Measurements from ENCODE around the gene ITSN2.
"Not testable (repeated sequence)": the region's sequence is repeated elsewhere in the genome, so short reads cannot be mapped to it uniquely, and the experiment has no call there.

The ITSN2 gene

DNA sequence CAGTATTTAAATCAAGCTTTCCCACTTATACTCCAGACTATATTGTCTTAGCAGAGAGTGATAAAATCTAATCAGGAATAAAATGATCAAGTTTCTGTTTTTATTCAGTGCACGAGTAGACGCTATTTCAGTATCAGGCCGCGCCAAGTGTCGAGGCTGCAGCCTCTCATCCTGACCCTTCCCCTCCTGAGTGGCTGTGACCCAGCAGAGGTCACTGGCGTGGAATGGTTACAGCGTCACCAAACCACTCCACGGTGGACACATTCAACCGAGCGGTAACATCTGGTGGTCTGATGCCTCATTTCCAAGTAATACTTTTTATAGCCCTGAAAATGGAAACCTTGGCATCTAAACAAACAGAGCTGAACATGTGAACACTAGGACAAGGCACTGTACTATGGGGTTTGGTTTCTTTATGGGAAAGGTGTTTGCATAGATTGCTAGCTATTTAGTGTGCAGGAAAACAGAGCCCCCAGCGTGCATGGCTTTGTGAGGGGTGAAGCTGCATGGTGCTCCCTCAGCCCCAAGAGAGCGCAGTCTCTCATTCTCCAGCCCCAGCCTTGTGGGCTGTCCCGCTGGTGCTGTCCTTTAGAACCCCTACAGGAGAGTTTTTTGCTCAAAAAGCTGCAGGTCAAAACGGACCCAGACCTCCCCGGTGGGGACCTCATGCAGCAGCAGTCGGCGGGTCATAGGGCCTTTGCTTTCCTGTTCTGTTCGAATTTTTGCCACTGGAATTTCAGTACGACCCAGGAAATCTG, 157.1 kb downstream of the ITSN2 start:
- H3K9me3 ChIP-seq, result no peaks in the 10 kb centered on the region
- no peaks in the 10 kb centered on the region for H3K27me3 ChIP-seq
- no peak overlapping the region for H3K27ac ChIP-seq
- H3K4me3 ChIP-seq, result no peak overlapping the region
- no peak for DNase-seq
- H3K4me1 ChIP-seq, result no peaks in the 10 kb centered on the region
- TF ChIP-seq, protein P1, sequence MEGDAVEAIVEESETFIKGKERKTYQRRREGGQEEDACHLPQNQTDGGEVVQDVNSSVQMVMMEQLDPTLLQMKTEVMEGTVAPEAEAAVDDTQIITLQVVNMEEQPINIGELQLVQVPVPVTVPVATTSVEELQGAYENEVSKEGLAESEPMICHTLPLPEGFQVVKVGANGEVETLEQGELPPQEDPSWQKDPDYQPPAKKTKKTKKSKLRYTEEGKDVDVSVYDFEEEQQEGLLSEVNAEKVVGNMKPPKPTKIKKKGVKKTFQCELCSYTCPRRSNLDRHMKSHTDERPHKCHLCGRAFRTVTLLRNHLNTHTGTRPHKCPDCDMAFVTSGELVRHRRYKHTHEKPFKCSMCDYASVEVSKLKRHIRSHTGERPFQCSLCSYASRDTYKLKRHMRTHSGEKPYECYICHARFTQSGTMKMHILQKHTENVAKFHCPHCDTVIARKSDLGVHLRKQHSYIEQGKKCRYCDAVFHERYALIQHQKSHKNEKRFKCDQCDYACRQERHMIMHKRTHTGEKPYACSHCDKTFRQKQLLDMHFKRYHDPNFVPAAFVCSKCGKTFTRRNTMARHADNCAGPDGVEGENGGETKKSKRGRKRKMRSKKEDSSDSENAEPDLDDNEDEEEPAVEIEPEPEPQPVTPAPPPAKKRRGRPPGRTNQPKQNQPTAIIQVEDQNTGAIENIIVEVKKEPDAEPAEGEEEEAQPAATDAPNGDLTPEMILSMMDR (IDR thresholded peaks at IDR 0.05), result no peak
- H3K36me3 ChIP-seq, result peaks cover 45 to 81% (median 62%) of the 10 kb centered on the region in 3 donors
- intact Hi-C loops (cut with DNase I; ENCODE audit: low total_unique reads), result no loop called here

DNA sequence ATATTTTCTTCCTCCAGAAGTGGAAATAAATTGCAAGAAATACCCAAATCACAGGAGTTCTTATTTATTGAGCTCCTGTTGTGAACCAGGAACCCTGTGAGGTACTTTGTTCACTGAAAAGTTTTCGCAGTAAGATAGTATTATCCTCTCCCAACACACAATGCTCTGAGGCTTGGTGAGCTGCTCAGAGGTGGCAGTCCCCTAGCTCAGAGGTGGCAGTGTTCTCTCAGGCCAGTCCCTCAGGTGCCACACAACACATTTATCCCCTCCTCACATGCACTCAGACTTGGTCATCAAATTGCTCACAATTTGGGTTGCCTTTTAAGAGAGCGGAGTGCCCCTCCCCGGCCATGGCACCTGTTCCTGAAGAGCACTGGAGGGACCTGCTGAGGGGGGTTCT, 159.5 kb downstream of the ITSN2 start:
- no peaks in the 10 kb centered on the region for H3K4me1 ChIP-seq
- intact Hi-C loops (cut with DNase I; ENCODE audit: low total_unique reads), result no loop called here
- H3K27ac ChIP-seq, result no peak overlapping the region
- DNase-seq, result no peak
- H3K4me3 ChIP-seq, result no peak overlapping the region
- H3K9me3 ChIP-seq, result no peaks in the 10 kb centered on the region
- TF ChIP-seq, protein P1 (IDR thresholded peaks at IDR 0.05), result no peak
- H3K36me3 ChIP-seq, result peaks cover 25 to 57% (median 38%) of the 10 kb centered on the region in 3 donors
- no peaks in the 10 kb centered on the region for H3K27me3 ChIP-seq

GRCh38 chr2:24199968-24200590, 160.3 kb downstream of the ITSN2 start:
- Histone ChIP-seq H3K4me1 (no peaks in the 10 kb centered on the region), H3K27me3 (no peaks in the 10 kb centered on the region), H3K9me3 (no peaks in the 10 kb centered on the region), H3K36me3 (peaks cover 18 to 50% (median 30%) of the 10 kb centered on the region in 3 donors), H3K4me3 (no peak overlapping the region), H3K27ac (no peak overlapping the region)
- TF ChIP-seq, protein P1 (IDR thresholded peaks at IDR 0.05), result no peak
- DNase-seq, result no peak
- intact Hi-C loops (cut with DNase I; ENCODE audit: low total_unique reads), result no loop called here

DNA sequence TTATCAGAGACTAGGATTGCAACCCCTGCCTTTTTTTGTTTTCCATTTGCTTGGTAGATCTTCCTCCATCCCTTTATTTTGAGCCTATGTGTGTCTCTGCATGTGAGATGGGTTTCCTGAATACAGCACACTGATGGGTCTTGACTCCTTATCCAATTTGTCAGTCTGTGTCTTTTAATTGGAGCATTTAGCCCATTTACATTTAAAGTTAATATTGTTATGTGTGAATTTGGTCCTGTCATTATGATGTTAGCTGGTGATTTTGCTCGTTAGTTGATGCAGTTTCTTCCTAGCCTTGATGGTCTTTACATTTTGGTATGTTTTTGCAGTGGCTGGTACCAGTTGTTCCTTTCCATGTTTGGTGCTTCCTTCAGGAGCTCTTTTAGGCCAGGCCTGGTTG, 163.1 kb downstream of the ITSN2 start:
- H3K9me3 ChIP-seq; H3K4me3 ChIP-seq; intact Hi-C loops (cut with DNase I; ENCODE audit: low total_unique reads); H3K27ac ChIP-seq; DNase-seq; H3K4me1 ChIP-seq; H3K27me3 ChIP-seq: not testable (repeated sequence)
- H3K36me3 ChIP-seq, result peaks cover 0 to 26% (median 7%) of the 10 kb centered on the region in 3 donors

GRCh38 chr2:24191848-24192247, 168.5 kb downstream of the ITSN2 start:
- Histone ChIP-seq H3K9me3 (no peaks in the 10 kb centered on the region), H3K27me3 (no peaks in the 10 kb centered on the region), H3K27ac (no peak overlapping the region), H3K4me3 (no peak overlapping the region), H3K36me3 (peaks cover 0 to 6% (median 5%) of the 10 kb centered on the region in 3 donors), H3K4me1 (no peaks in the 10 kb centered on the region)
- intact Hi-C loops (cut with DNase I; ENCODE audit: low total_unique reads), result no loop called here
- no peak for DNase-seq
- TF ChIP-seq, protein P1 (IDR thresholded peaks at IDR 0.05), result no peak

DNA sequence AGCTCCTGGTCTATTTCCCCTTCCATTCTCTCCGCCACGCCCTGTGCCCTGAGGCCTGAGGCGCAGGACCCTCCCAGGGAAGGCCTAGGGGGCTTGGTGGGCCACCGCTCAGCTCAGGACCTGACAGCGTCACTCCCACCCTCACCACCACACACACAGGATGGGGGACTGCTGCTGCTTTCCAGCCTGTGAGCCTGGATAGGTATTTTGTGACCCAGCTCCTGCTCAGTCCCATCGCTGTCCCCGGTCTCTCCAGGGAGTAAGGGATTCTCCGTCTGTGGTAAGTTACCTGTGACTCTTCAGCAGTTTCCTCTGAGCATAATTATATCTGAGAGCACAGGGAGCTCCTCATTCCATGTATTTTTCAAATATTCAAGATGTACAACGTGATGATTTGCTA, 169.2 kb downstream of the ITSN2 start:
- TF ChIP-seq, protein P1 (IDR thresholded peaks at IDR 0.05), result no peak
- intact Hi-C loops (cut with DNase I; ENCODE audit: low total_unique reads), result no loop called here
- no peak for DNase-seq
- H3K27ac ChIP-seq, result no peak overlapping the region
- H3K27me3 ChIP-seq, result no peaks in the 10 kb centered on the region
- no peak overlapping the region for H3K4me3 ChIP-seq
- H3K36me3 ChIP-seq, result peaks cover 0 to 6% (median 5%) of the 10 kb centered on the region in 3 donors
- no peaks in the 10 kb centered on the region for H3K9me3 ChIP-seq
- H3K4me1 ChIP-seq, result no peaks in the 10 kb centered on the region
